ENCODE results near the gene EHD1.

EHD1 gene

DNA sequence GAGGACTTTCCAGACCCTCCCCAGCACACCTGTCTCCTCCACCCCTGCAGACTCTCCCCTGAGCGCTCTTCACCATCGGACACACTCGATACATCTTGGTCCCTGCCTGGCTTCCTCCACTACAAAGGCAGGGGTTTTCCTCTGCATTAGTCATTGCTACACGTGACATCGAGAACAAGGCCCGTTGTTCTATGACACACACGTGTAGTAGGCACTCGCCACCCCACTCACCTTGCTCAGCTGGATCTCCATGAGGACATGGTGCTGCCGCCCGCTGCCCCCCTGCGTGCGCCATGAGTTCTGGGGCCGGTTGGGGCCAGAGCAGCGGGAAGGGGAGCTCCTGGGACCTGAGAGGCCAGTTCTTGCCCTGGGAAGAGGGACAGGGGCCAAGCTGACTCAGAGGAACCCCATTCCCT is 21.9 kb upstream of the EHD1 start:
- ATAC-seq (ENCODE audit: low read depth) (peak; percentile 48; the same call in 2 of the 3 replicates), DNase-seq (ENCODE audit: low spot score) (no peak)
- no peak overlapping the region for H3K4me3 ChIP-seq (ENCODE audit: severe bottlenecking)
- H3K27ac ChIP-seq (ENCODE audit: poor library complexity, severe bottlenecking), result no peak overlapping the region
- no peaks in the 10 kb centered on the region for H3K9me3 ChIP-seq (ENCODE audit: severe bottlenecking)
- peaks cover 29% of the 10 kb centered on the region for H3K36me3 ChIP-seq (ENCODE audit: low read depth)
- no peaks in the 10 kb centered on the region for H3K27me3 ChIP-seq (ENCODE audit: insufficient read depth, poor library complexity, severe bottlenecking)
- H3K4me1 ChIP-seq (ENCODE audit: insufficient read depth, poor library complexity, severe bottlenecking), result no peaks in the 10 kb centered on the region
- TF ChIP-seq, protein P1, sequence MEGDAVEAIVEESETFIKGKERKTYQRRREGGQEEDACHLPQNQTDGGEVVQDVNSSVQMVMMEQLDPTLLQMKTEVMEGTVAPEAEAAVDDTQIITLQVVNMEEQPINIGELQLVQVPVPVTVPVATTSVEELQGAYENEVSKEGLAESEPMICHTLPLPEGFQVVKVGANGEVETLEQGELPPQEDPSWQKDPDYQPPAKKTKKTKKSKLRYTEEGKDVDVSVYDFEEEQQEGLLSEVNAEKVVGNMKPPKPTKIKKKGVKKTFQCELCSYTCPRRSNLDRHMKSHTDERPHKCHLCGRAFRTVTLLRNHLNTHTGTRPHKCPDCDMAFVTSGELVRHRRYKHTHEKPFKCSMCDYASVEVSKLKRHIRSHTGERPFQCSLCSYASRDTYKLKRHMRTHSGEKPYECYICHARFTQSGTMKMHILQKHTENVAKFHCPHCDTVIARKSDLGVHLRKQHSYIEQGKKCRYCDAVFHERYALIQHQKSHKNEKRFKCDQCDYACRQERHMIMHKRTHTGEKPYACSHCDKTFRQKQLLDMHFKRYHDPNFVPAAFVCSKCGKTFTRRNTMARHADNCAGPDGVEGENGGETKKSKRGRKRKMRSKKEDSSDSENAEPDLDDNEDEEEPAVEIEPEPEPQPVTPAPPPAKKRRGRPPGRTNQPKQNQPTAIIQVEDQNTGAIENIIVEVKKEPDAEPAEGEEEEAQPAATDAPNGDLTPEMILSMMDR (IDR thresholded peaks at IDR 0.05; ENCODE audit: poor library complexity, severe bottlenecking), result no peak

DNA sequence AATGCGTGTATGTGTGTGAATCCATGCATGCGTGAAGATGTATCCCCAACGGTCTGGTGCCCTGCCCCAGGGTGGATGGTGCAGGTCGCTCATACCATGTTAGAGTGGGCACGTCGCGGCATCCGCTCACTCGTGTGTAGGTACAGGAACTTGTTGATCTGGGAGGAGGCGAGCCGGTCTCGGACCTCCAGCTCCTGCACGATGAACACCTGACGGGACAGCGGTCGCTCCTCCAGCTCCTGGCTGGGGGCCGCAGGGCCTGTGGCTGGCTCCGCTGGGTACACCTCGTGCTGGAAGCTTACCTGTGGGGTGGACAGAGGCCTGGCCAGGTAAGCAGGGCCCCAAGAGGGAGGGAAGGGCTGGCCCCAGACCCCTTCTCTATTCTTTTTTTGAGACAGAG is 20.1 kb upstream of the EHD1 start:
- H3K4me1 ChIP-seq (ENCODE audit: insufficient read depth, poor library complexity, severe bottlenecking), result no peaks in the 10 kb centered on the region
- TF ChIP-seq, protein P1 (IDR thresholded peaks at IDR 0.05; ENCODE audit: poor library complexity, severe bottlenecking), result no peak
- no peaks in the 10 kb centered on the region for H3K27me3 ChIP-seq (ENCODE audit: insufficient read depth, poor library complexity, severe bottlenecking)
- H3K36me3 ChIP-seq (ENCODE audit: low read depth), result peaks cover 24% of the 10 kb centered on the region
- no peak overlapping the region for H3K4me3 ChIP-seq (ENCODE audit: severe bottlenecking)
- H3K27ac ChIP-seq (ENCODE audit: poor library complexity, severe bottlenecking), result no peak overlapping the region
- ATAC-seq (ENCODE audit: low read depth) (no peak), DNase-seq (ENCODE audit: low spot score) (no peak)
- no peaks in the 10 kb centered on the region for H3K9me3 ChIP-seq (ENCODE audit: severe bottlenecking)

DNA sequence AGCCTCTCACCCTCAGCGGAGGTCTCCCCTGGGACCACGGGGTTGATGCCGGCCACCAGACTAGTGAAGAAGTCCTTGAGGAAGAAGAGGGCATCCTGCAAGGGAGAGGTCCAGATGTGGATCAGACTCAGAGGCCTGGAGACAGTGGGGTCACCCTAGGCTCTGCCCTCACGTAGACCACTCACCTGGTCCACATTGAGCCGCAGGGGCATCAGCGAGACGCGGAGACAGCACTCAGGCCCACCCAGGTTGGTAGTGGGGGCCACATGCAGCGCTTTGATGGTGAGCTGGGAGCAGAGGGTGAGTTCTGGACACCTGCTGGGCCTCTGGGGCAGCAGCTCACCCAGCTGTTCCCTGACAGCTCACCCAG is 19.6 kb upstream of the EHD1 start:
- ATAC-seq (ENCODE audit: low read depth) (no peak), DNase-seq (ENCODE audit: low spot score) (no peak)
- Histone ChIP-seq H3K36me3 (ENCODE audit: low read depth) (peaks cover 19% of the 10 kb centered on the region), H3K27me3 (ENCODE audit: insufficient read depth, poor library complexity, severe bottlenecking) (no peaks in the 10 kb centered on the region), H3K27ac (ENCODE audit: poor library complexity, severe bottlenecking) (no peak overlapping the region), H3K4me3 (ENCODE audit: severe bottlenecking) (no peak overlapping the region), H3K4me1 (ENCODE audit: insufficient read depth, poor library complexity, severe bottlenecking) (no peaks in the 10 kb centered on the region), H3K9me3 (ENCODE audit: severe bottlenecking) (no peaks in the 10 kb centered on the region)
- TF ChIP-seq, protein P1 (IDR thresholded peaks at IDR 0.05; ENCODE audit: poor library complexity, severe bottlenecking), result no peak

DNA sequence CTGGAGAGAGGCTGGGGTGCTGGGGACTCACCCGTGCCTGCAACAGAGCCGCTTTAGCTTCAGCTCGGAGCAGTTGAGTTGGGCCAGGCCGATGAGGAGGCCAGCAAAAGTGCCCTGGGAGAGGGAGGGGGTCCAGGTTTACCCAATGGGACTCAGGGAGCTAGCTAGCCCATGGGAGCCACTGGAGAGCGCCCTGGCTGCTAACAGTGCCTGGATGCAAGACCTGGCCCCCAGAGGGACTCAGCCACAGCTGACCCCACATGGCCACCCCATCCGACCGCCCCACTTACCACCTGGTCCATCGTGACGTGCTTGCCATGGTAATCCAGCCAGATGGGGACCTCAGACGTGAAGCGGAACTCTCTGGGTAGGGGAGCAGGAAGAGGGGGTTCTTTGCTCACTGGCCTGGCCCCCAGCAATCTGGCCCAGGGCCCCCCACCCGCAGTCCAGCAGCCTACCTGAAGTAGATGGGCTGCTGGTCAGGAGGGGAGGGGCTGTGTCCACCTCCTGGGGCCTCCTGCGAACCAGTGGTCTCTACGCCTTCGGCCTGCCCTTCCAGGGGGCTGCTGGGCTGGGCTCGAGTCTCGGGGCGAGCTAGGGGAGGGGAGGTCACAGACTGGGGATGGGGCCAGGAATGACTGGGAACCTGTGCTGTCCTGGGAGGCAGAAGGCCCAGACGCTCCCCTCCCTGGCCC is 19.1 kb upstream of the EHD1 start:
- peak; percentile 62 for DNase-seq (ENCODE audit: low spot score)
- peaks cover 17% of the 10 kb centered on the region; the same call in 1 of the 2 replicates for H3K36me3 ChIP-seq (ENCODE audit: low read depth)
- ATAC-seq (ENCODE audit: low read depth), result no peak
- no peaks in the 10 kb centered on the region for H3K27me3 ChIP-seq (ENCODE audit: insufficient read depth, poor library complexity, severe bottlenecking)
- H3K9me3 ChIP-seq (ENCODE audit: severe bottlenecking), result no peaks in the 10 kb centered on the region
- no peak overlapping the region for H3K4me3 ChIP-seq (ENCODE audit: severe bottlenecking)
- no peaks in the 10 kb centered on the region for H3K4me1 ChIP-seq (ENCODE audit: insufficient read depth, poor library complexity, severe bottlenecking)
- no peak overlapping the region for H3K27ac ChIP-seq (ENCODE audit: poor library complexity, severe bottlenecking)
- TF ChIP-seq, protein P1 (IDR thresholded peaks at IDR 0.05; ENCODE audit: poor library complexity, severe bottlenecking), result no peak

DNA sequence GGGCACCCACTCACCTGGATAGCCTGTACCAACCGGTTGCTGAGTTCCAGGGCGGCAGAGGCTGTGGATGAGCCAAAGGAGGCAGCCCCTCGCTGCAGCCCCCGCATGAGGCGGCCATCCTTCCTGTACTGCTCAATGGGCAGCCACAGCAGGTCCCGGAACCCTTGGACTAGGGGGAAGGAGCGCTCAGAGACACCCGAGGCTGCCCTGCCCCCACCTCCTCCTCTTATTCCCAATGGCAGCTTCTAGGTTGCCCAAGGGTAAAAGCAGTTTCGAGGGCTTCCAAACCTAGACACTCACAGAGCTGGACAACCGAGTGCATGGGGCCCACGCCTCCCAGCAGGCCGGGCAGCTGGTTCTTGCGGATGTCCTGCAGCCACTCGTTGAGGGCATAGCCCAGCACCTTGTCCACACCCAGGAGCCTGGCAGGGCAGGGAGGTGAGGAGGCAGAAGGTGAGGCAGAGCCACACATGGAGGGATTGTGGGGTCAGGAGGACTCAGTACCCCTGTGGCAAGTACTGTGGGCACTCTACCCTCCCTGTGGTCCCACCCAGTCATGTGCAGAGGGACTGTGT is 18.1 kb upstream of the EHD1 start:
- no peak overlapping the region for H3K27ac ChIP-seq (ENCODE audit: poor library complexity, severe bottlenecking)
- H3K4me1 ChIP-seq (ENCODE audit: insufficient read depth, poor library complexity, severe bottlenecking), result no peaks in the 10 kb centered on the region
- no peak for ATAC-seq (ENCODE audit: low read depth)
- H3K9me3 ChIP-seq (ENCODE audit: severe bottlenecking), result no peaks in the 10 kb centered on the region
- peaks cover 12% of the 10 kb centered on the region; the same call in 1 of the 2 replicates for H3K36me3 ChIP-seq (ENCODE audit: low read depth)
- TF ChIP-seq, protein P1 (IDR thresholded peaks at IDR 0.05; ENCODE audit: poor library complexity, severe bottlenecking), result no peak
- DNase-seq (ENCODE audit: low spot score), result no peak
- H3K4me3 ChIP-seq (ENCODE audit: severe bottlenecking), result no peak overlapping the region
- no peaks in the 10 kb centered on the region for H3K27me3 ChIP-seq (ENCODE audit: insufficient read depth, poor library complexity, severe bottlenecking)
